ENCODE results near the gene AATF.

Gene AATF

GRCh38 chr17:36945959-36946725 lies 2.6 kb upstream of the AATF start:
- in situ Hi-C loops (cut with MboI; ENCODE audit: low pct_unique_long_range_greater_than_20kb, low sequenced_read_pairs, unreplicated experiment), result no loop called here
- no peak for TF ChIP-seq CTCF (IDR thresholded peaks at IDR 0.05; ENCODE audit: extremely low read depth, insufficient read depth, missing control alignments)
- DNase-seq (ENCODE audit: low spot score), result no peak

- DNase-seq (ENCODE audit: low spot score), result no peak
- no peak for TF ChIP-seq CTCF (IDR thresholded peaks at IDR 0.05; ENCODE audit: extremely low read depth, insufficient read depth, missing control alignments)
- in situ Hi-C loops (cut with MboI; ENCODE audit: low pct_unique_long_range_greater_than_20kb, low sequenced_read_pairs, unreplicated experiment), result no loop called here
These were observed 2.0 kb upstream of the AATF start for GRCh38 chr17:36946726-36947091.

- no peak for TF ChIP-seq CTCF (IDR thresholded peaks at IDR 0.05; ENCODE audit: extremely low read depth, insufficient read depth, missing control alignments)
- in situ Hi-C loops (cut with MboI; ENCODE audit: low pct_unique_long_range_greater_than_20kb, low sequenced_read_pairs, unreplicated experiment), result no loop called here
- peak; percentile 40 for DNase-seq (ENCODE audit: low spot score)
These were observed 635 bp upstream of the AATF start for GRCh38 chr17:36947922-36948716.

- in situ Hi-C loops (cut with MboI; ENCODE audit: low pct_unique_long_range_greater_than_20kb, low sequenced_read_pairs, unreplicated experiment), result no loop called here
- no peak for TF ChIP-seq CTCF (IDR thresholded peaks at IDR 0.05; ENCODE audit: extremely low read depth, insufficient read depth, missing control alignments)
- DNase-seq (ENCODE audit: low spot score), result no peak
These were observed 740 bp downstream of the AATF start for GRCh38 chr17:36949461-36949927.

GRCh38 chr17:36950027-36950426 lies 1.3 kb downstream of the AATF start:
- in situ Hi-C loops (cut with MboI; ENCODE audit: low pct_unique_long_range_greater_than_20kb, low sequenced_read_pairs, unreplicated experiment), result no loop called here
- no peak for DNase-seq (ENCODE audit: low spot score)
- no peak for TF ChIP-seq CTCF (IDR thresholded peaks at IDR 0.05; ENCODE audit: extremely low read depth, insufficient read depth, missing control alignments)

- TF ChIP-seq CTCF (IDR thresholded peaks at IDR 0.05; ENCODE audit: extremely low read depth, insufficient read depth, missing control alignments), result no peak
- in situ Hi-C loops (cut with MboI; ENCODE audit: low pct_unique_long_range_greater_than_20kb, low sequenced_read_pairs, unreplicated experiment), result no loop called here
- DNase-seq (ENCODE audit: low spot score), result no peak
These were observed 2.5 kb downstream of the AATF start for GRCh38 chr17:36951084-36951789.

Data from GM13977 (cell line).